MM.1S (cell line): ENCODE results near the gene MEDAG.

Source experiments
- DNase-seq: peaks from one replicate; pipeline ENCODE4 v3.0.0-alpha.2; 2015
- H2AFZ ChIP-seq: fragments of 300-600 bp; sonication (generic); 2 replicates; pipeline ENCODE4 v1.6.0; 2016; ENCODE audit warnings: antibody characterized with exemption, low read length
- H3F3A ChIP-seq: fragments of 300-600 bp; sonication (generic); 2 replicates; pipeline ENCODE4 v1.6.1; 2016; ENCODE audit warnings: mild to moderate bottlenecking, antibody characterized with exemption, low read length, moderate library complexity, mixed read lengths; ENCODE audit not compliant: insufficient read depth
- H3K27ac ChIP-seq: fragments of 300-600 bp; sonication (generic); 2 replicates; pipeline ENCODE4 v1.5.1; 2016; ENCODE audit warnings: mild to moderate bottlenecking, low read length
- H3K27me3 ChIP-seq: fragments of 300-600 bp; sonication (generic); replicated peaks from 2 replicates; pipeline ENCODE4 v1.6.0; 2016; ENCODE audit warnings: low read length; ENCODE audit not compliant: insufficient read depth
- H3K36me3 ChIP-seq: fragments of 300-600 bp; sonication (generic); replicated peaks from 2 replicates; pipeline ENCODE4 v1.6.1; 2016; ENCODE audit warnings: mild to moderate bottlenecking, low read length, mixed read lengths; ENCODE audit not compliant: insufficient read depth
- H3K4me1 ChIP-seq: fragments of 300-600 bp; sonication (generic); 2 replicates; pipeline ENCODE4 v1.6.1; 2016; ENCODE audit warnings: low read length, mixed read lengths
- H3K4me2 ChIP-seq: fragments of 300-600 bp; sonication (generic); 2 replicates; pipeline ENCODE4 v1.6.0; 2016; ENCODE audit warnings: low read depth, low read length
- H3K4me3 ChIP-seq: fragments of 300-600 bp; sonication (generic); 2 replicates; pipeline ENCODE4 v1.5.1; 2016; ENCODE audit warnings: low read length, mixed read lengths
- H3K79me2 ChIP-seq: fragments of 300-600 bp; sonication (generic); 2 replicates; pipeline ENCODE4 v1.6.1; 2016; ENCODE audit warnings: mixed run types, low read length, mixed read lengths
- H3K9ac ChIP-seq: fragments of 300-600 bp; sonication (generic); 2 replicates; pipeline ENCODE4 v1.6.1; 2016; ENCODE audit warnings: low read length, mixed read lengths
- H3K9me2 ChIP-seq: fragments of 300-600 bp; sonication (generic); replicated peaks from 2 replicates; pipeline ENCODE4 v1.6.1; 2016; ENCODE audit warnings: mild to moderate bottlenecking, low read length, mixed read lengths; ENCODE audit not compliant: insufficient read depth
- H3K9me3 ChIP-seq: fragments of 300-600 bp; sonication (generic); replicated peaks from 2 replicates; pipeline ENCODE4 v1.6.1; 2016; ENCODE audit warnings: mild to moderate bottlenecking, low read length, mixed read lengths; ENCODE audit not compliant: insufficient read depth
- H4K20me1 ChIP-seq: fragments of 300-600 bp; sonication (generic); 2 replicates; pipeline ENCODE4 v1.6.1; 2016; ENCODE audit warnings: mild to moderate bottlenecking, low read length, moderate library complexity, mixed read lengths; ENCODE audit not compliant: insufficient read depth
- EZH2 ChIP-seq: fragments of 300-600 bp; sonication (generic); optimal IDR thresholded peaks from 2 replicates; pipeline ENCODE3; 2017; ENCODE audit warnings: low read depth, mild to moderate bottlenecking, antibody characterized with exemption, low read length, mixed read lengths
- EZH2phosphoT487 ChIP-seq: fragments of 300-600 bp; sonication (generic); IDR thresholded peaks from 2 replicates; pipeline ENCODE4 v1.6.1; 2018; ENCODE audit warnings: antibody characterized with exemption, low read length
- TF ChIP-seq, protein P1 (sequence below): fragments of 300-600 bp; sonication (generic); IDR thresholded peaks from 2 replicates; pipeline ENCODE4 v1.5.1; 2016; ENCODE audit warnings: antibody characterized with exemption, low read length, mixed read lengths

The MEDAG gene

DNA sequence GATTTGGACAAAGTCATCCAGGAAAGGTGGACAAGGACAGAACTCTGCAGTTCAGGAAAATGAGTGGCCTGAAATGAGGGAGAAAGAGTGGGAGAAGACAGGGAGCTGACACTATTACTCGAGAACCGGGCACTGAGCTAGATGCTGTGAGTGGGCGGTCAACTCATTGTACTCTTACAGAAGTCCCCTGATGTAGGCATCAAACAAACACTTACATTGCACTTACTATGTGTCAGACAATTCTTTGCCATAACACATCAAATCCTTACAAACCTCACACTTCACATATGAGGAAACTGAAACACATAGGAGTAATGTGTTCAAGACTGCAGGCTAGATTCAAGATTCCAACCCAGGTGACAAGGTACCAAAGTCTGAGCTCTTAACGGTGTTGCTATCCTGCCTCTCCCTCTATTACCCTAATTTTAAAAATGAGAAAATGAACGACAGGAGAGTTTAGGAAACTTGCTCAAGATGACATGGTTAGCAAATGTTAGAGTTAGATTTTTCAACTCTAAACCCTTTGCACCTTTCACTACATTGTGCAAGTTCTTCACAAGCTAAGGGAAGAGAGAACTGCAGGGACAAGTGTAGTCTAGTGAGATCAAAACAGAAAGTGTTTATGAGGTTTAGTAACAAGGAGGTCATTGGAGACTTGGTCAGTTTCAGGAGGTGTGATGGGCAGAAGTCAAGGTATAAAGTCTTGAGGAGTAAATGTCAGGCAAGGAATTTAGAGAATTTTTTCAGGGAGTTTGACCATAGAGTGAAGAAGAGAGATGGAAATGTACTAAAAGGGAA lies 4.9 kb upstream of the MEDAG start:
- no peak overlapping the region for H3K4me2 ChIP-seq
- H3K27me3 ChIP-seq = no peaks in the 10 kb centered on the region
- TF ChIP-seq, protein P1, sequence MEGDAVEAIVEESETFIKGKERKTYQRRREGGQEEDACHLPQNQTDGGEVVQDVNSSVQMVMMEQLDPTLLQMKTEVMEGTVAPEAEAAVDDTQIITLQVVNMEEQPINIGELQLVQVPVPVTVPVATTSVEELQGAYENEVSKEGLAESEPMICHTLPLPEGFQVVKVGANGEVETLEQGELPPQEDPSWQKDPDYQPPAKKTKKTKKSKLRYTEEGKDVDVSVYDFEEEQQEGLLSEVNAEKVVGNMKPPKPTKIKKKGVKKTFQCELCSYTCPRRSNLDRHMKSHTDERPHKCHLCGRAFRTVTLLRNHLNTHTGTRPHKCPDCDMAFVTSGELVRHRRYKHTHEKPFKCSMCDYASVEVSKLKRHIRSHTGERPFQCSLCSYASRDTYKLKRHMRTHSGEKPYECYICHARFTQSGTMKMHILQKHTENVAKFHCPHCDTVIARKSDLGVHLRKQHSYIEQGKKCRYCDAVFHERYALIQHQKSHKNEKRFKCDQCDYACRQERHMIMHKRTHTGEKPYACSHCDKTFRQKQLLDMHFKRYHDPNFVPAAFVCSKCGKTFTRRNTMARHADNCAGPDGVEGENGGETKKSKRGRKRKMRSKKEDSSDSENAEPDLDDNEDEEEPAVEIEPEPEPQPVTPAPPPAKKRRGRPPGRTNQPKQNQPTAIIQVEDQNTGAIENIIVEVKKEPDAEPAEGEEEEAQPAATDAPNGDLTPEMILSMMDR = no peak
- TF ChIP-seq EZH2phosphoT487 = no peak
- TF ChIP-seq EZH2 = no peak
- no peak overlapping the region for H2AFZ ChIP-seq
- no peaks in the 10 kb centered on the region for H3K36me3 ChIP-seq
- H3K9me3 ChIP-seq = no peaks in the 10 kb centered on the region
- no peaks in the 10 kb centered on the region for H3K79me2 ChIP-seq
- no peak overlapping the region for H3K27ac ChIP-seq
- H3K9ac ChIP-seq = no peak overlapping the region
- H3K4me3 ChIP-seq = no peak overlapping the region
- no peaks in the 10 kb centered on the region for H3K4me1 ChIP-seq
- no peaks in the 10 kb centered on the region for H3F3A ChIP-seq
- no peak for DNase-seq
- H3K9me2 ChIP-seq = no peaks in the 10 kb centered on the region
- no peaks in the 10 kb centered on the region for H4K20me1 ChIP-seq

DNA sequence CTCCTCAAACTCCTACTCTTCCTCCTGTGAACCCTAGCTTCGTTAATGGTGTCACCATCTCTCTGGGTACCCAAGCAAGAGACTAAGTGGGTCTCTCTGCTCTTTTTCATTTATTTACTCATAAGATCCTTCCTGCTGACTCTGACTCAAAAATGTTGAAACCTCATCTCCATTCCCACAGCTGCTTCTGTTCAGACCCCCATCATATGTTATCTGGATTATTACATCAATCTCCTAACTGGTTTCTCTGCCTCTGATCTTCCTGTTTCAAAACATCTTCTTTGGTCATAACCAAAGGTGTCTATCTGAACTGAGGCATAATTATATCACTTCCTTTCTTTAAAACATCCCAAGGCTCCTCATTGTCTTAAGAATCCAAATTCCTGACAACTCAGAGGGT lies 2.0 kb upstream of the MEDAG start:
- no peaks in the 10 kb centered on the region for H3K36me3 ChIP-seq
- no peak overlapping the region for H2AFZ ChIP-seq
- H3K4me2 ChIP-seq = no peak overlapping the region
- no peaks in the 10 kb centered on the region for H3K27me3 ChIP-seq
- H3K9me3 ChIP-seq = no peaks in the 10 kb centered on the region
- no peak overlapping the region for H3K27ac ChIP-seq
- H3K9me2 ChIP-seq = no peaks in the 10 kb centered on the region
- TF ChIP-seq EZH2 (no peak), EZH2phosphoT487 (no peak)
- TF ChIP-seq, protein P1 = no peak
- H3K9ac ChIP-seq = no peak overlapping the region
- no peak overlapping the region for H3K4me3 ChIP-seq
- DNase-seq = no peak
- no peaks in the 10 kb centered on the region for H3K79me2 ChIP-seq
- H3F3A ChIP-seq = no peaks in the 10 kb centered on the region
- H4K20me1 ChIP-seq = no peaks in the 10 kb centered on the region
- no peaks in the 10 kb centered on the region for H3K4me1 ChIP-seq

- Histone ChIP-seq H3K27ac (no peak overlapping the region), H3K9me2 (no peaks in the 10 kb centered on the region), H3K79me2 (no peaks in the 10 kb centered on the region), H4K20me1 (no peaks in the 10 kb centered on the region), H3K36me3 (no peaks in the 10 kb centered on the region), H3K4me1 (no peaks in the 10 kb centered on the region), H3K4me2 (no peak overlapping the region), H3K9ac (no peak overlapping the region), H3K9me3 (no peaks in the 10 kb centered on the region), H3K27me3 (no peaks in the 10 kb centered on the region), H3K4me3 (no peak overlapping the region), H2AFZ (no peak overlapping the region), H3F3A (no peaks in the 10 kb centered on the region)
- no peak for DNase-seq
- no peak for TF ChIP-seq EZH2phosphoT487
- no peak for TF ChIP-seq EZH2
- TF ChIP-seq, protein P1 = no peak
Measured at GRCh38 chr13:30906411-30907051, 460 bp downstream of the MEDAG start.
